Mesendoderm (in vitro differentiated cells): Measurements from ENCODE around the gene CYB5D1.

Experiments used
- DNase-seq: peaks from one replicate; pipeline ENCODE4 v3.0.0; 2013
- H2AK5ac ChIP-seq: 2 replicates; pipeline ENCODE4 v1.6.1; 2013; ENCODE audit warnings: low read length, inconsistent platforms
- H2BK120ac ChIP-seq: 2 replicates; pipeline ENCODE4 v1.6.1; 2013; ENCODE audit warnings: low read depth, mild to moderate bottlenecking, low read length, moderate library complexity, mixed read lengths
- H2BK15ac ChIP-seq: replicated peaks from 2 replicates; pipeline ENCODE4 v1.6.1; 2013; ENCODE audit warnings: low read depth, mild to moderate bottlenecking, moderate library complexity
- H2BK5ac ChIP-seq: 2 replicates; pipeline ENCODE4 v1.6.1; 2013; ENCODE audit warnings: low read length, inconsistent platforms
- H3K18ac ChIP-seq: 2 replicates; pipeline ENCODE4 v1.6.1; 2013; ENCODE audit warnings: mild to moderate bottlenecking, low read length, mixed read lengths
- H3K23ac ChIP-seq: one replicate; pipeline ENCODE4 v1.6.1; 2013; ENCODE audit warnings: low read length
- H3K27ac ChIP-seq: 2 replicates; pipeline ENCODE4 v1.5.1; 2013; ENCODE audit warnings: low read depth, mild to moderate bottlenecking, inconsistent platforms, low read length, moderate library complexity
- H3K27me3 ChIP-seq: 2 replicates; pipeline ENCODE4 v1.6.1; 2013; ENCODE audit warnings: low read length, control low read depth, mild to moderate bottlenecking, inconsistent platforms; ENCODE audit not compliant: insufficient read depth, poor library complexity
- H3K36me3 ChIP-seq: 2 replicates; pipeline ENCODE4 v1.6.1; 2013; ENCODE audit warnings: low read length, inconsistent platforms; ENCODE audit not compliant: control insufficient read depth, insufficient read depth
- H3K4ac ChIP-seq: one replicate; pipeline ENCODE4 v1.6.1; 2013; ENCODE audit warnings: low read depth, mild to moderate bottlenecking, low read length, moderate library complexity
- H3K4me1 ChIP-seq: 2 replicates; pipeline ENCODE4 v1.6.1; 2013; ENCODE audit warnings: low read depth, low read length, inconsistent platforms; ENCODE audit not compliant: control insufficient read depth
- H3K4me2 ChIP-seq: 2 replicates; pipeline ENCODE4 v1.6.1; 2013; ENCODE audit warnings: low read length
- H3K4me3 ChIP-seq: 2 replicates; pipeline ENCODE4 v1.5.1; 2013; ENCODE audit warnings: mild to moderate bottlenecking, low read length
- H3K56ac ChIP-seq: one replicate; pipeline ENCODE4 v1.6.1; 2013; ENCODE audit warnings: low read length
- H3K79me1 ChIP-seq: 2 replicates; pipeline ENCODE4 v1.6.1; 2013; ENCODE audit warnings: low read length, inconsistent platforms
- H3K79me2 ChIP-seq: 2 replicates; pipeline ENCODE4 v1.6.1; 2013; ENCODE audit warnings: mild to moderate bottlenecking, low read length; ENCODE audit not compliant: control insufficient read depth, insufficient read depth
- H3K9ac ChIP-seq: 2 replicates; pipeline ENCODE4 v1.6.1; 2013; ENCODE audit warnings: low read length, inconsistent platforms
- H4K5ac ChIP-seq: one replicate; pipeline ENCODE4 v1.6.1; 2013; ENCODE audit warnings: low read length
- H4K8ac ChIP-seq: one replicate; pipeline ENCODE4 v1.6.1; 2013; ENCODE audit warnings: low read depth, mild to moderate bottlenecking, control low read depth, low read length, moderate library complexity
- WGBS: extraction: QIAGEN DNeasy Blood & Tissue Kit; methylation state at CpG from one replicate; pipeline ENCODE4 v1.1.7; 2013; ENCODE audit warnings: low lambda C conversion rate, missing lambda C conversion rate; ENCODE audit not compliant: insufficient coverage; ENCODE audit errors: extremely low coverage; 5-methylcytosine and 5-hydroxymethylcytosine counted together

The CYB5D1 gene

GRCh38 chr17:7844292-7845154, 13.3 kb upstream of the CYB5D1 start:
- Histone ChIP-seq H3K27ac (no peak overlapping the region), H3K23ac (peak overlapping the region; percentile 94), H2AK5ac (no peak overlapping the region), H2BK15ac (no peak overlapping the region), H3K4ac (no peak overlapping the region), H3K79me1 (no peaks in the 10 kb centered on the region), H3K4me3 (peak overlapping the region; percentile 64), H3K4me2 (peak overlapping the region; percentile 100), H4K5ac (no peak overlapping the region), H3K9ac (peak overlapping the region; percentile 82), H2BK120ac (no peak overlapping the region), H4K8ac (no peak overlapping the region), H2BK5ac (no peak overlapping the region), H3K18ac (peak overlapping the region; percentile 19), H3K79me2 (no peaks in the 10 kb centered on the region), H3K4me1 (peaks cover 4% of the 10 kb centered on the region), H3K27me3 (no peaks in the 10 kb centered on the region), H3K56ac (peak overlapping the region; percentile 96), H3K36me3 (no peaks in the 10 kb centered on the region)
- no CpG with 5 or more reads among the region's 71 CpGs for WGBS
- DNase-seq = peak; percentile 97

GRCh38 chr17:7845359-7846062, 12.3 kb upstream of the CYB5D1 start:
- Histone ChIP-seq H2AK5ac (no peak overlapping the region), H2BK120ac (no peak overlapping the region), H3K4me3 (no peak overlapping the region), H3K56ac (peak overlapping the region; percentile 83), H3K27me3 (no peaks in the 10 kb centered on the region), H4K5ac (no peak overlapping the region), H3K4me1 (peaks cover 4% of the 10 kb centered on the region), H4K8ac (no peak overlapping the region), H2BK15ac (no peak overlapping the region), H3K36me3 (no peaks in the 10 kb centered on the region), H3K79me2 (no peaks in the 10 kb centered on the region), H3K9ac (peak overlapping the region; percentile 82), H3K23ac (no peak overlapping the region), H2BK5ac (no peak overlapping the region), H3K79me1 (no peaks in the 10 kb centered on the region), H3K18ac (no peak overlapping the region), H3K4me2 (peak overlapping the region; percentile 88), H3K4ac (no peak overlapping the region), H3K27ac (no peak overlapping the region)
- DNase-seq = no peak
- no CpG with 5 or more reads among the region's 15 CpGs for WGBS

- Histone ChIP-seq H2AK5ac (no peak overlapping the region), H3K4me2 (no peak overlapping the region), H3K4me1 (peaks cover 3% of the 10 kb centered on the region), H3K9ac (no peak overlapping the region), H2BK15ac (no peak overlapping the region), H3K79me2 (no peaks in the 10 kb centered on the region), H4K5ac (no peak overlapping the region), H3K79me1 (no peaks in the 10 kb centered on the region), H3K18ac (no peak overlapping the region), H3K23ac (no peak overlapping the region), H2BK5ac (no peak overlapping the region), H3K56ac (no peak overlapping the region), H3K36me3 (no peaks in the 10 kb centered on the region), H3K27ac (no peak overlapping the region), H2BK120ac (no peak overlapping the region), H3K27me3 (no peaks in the 10 kb centered on the region), H3K4ac (no peak overlapping the region), H4K8ac (no peak overlapping the region), H3K4me3 (no peak overlapping the region)
- DNase-seq = no peak
- no CpG with 5 or more reads among the region's 22 CpGs for WGBS
These were observed 11.6 kb upstream of the CYB5D1 start for GRCh38 chr17:7846063-7846735.

GRCh38 chr17:7846765-7847661, 10.8 kb upstream of the CYB5D1 start:
- H4K5ac ChIP-seq = no peak overlapping the region
- H2BK15ac ChIP-seq = no peak overlapping the region
- no peak overlapping the region for H3K27ac ChIP-seq
- H4K8ac ChIP-seq = no peak overlapping the region
- no CpG with 5 or more reads among the region's 34 CpGs for WGBS
- no peak overlapping the region for H3K9ac ChIP-seq
- H3K56ac ChIP-seq = no peak overlapping the region
- no peaks in the 10 kb centered on the region for H3K36me3 ChIP-seq
- H3K23ac ChIP-seq = no peak overlapping the region
- H3K18ac ChIP-seq = no peak overlapping the region
- no peaks in the 10 kb centered on the region for H3K27me3 ChIP-seq
- no peak overlapping the region for H2BK5ac ChIP-seq
- no peak overlapping the region for H2AK5ac ChIP-seq
- H3K4me1 ChIP-seq = no peaks in the 10 kb centered on the region
- H2BK120ac ChIP-seq = no peak overlapping the region
- H3K79me1 ChIP-seq = no peaks in the 10 kb centered on the region
- H3K4me2 ChIP-seq = no peak overlapping the region
- no peak overlapping the region for H3K4ac ChIP-seq
- no peak for DNase-seq
- no peaks in the 10 kb centered on the region for H3K79me2 ChIP-seq
- H3K4me3 ChIP-seq = no peak overlapping the region

- no peak overlapping the region for H2BK5ac ChIP-seq
- no peak overlapping the region for H3K4me2 ChIP-seq
- no peak overlapping the region for H3K27ac ChIP-seq
- WGBS = no CpG with 5 or more reads among the region's 20 CpGs
- H3K4me3 ChIP-seq = no peak overlapping the region
- H3K23ac ChIP-seq = no peak overlapping the region
- no peaks in the 10 kb centered on the region for H3K79me2 ChIP-seq
- H3K36me3 ChIP-seq = no peaks in the 10 kb centered on the region
- DNase-seq = no peak
- no peak overlapping the region for H4K8ac ChIP-seq
- H3K56ac ChIP-seq = no peak overlapping the region
- no peak overlapping the region for H3K4ac ChIP-seq
- no peak overlapping the region for H3K9ac ChIP-seq
- no peaks in the 10 kb centered on the region for H3K4me1 ChIP-seq
- no peak overlapping the region for H2AK5ac ChIP-seq
- H4K5ac ChIP-seq = no peak overlapping the region
- no peak overlapping the region for H2BK120ac ChIP-seq
- H3K27me3 ChIP-seq = peaks cover 7% of the 10 kb centered on the region
- H3K79me1 ChIP-seq = no peaks in the 10 kb centered on the region
- no peak overlapping the region for H2BK15ac ChIP-seq
- no peak overlapping the region for H3K18ac ChIP-seq
These were observed 9.6 kb upstream of the CYB5D1 start for GRCh38 chr17:7848131-7848579.
